Subcutaneous abdominal adipose tissue (tissue), 5 donors: ENCODE results near the gene ERO1A.

Experiments
- H3K27ac ChIP-seq: one replicate; pipeline ENCODE4 v1.7.0; 2013; ENCODE audit warnings: low read depth, mild to moderate bottlenecking, inconsistent platforms, low read length, moderate library complexity
- H3K27me3 ChIP-seq, 5 donors: one replicate each; pipeline ENCODE4 v1.7.0; 2013; ENCODE audit warnings: low read length in 5 of 5, inconsistent platforms in 1 of 5; ENCODE audit not compliant: control insufficient read depth in 5 of 5, insufficient read depth in 4 of 5
- H3K36me3 ChIP-seq, 5 donors: one replicate each; pipeline ENCODE4 v1.7.0; 2013; ENCODE audit warnings: low read length in 5 of 5; ENCODE audit not compliant: control insufficient read depth in 5 of 5, insufficient read depth in 5 of 5
- H3K4me1 ChIP-seq, 5 donors: one replicate each; pipeline ENCODE4 v1.7.0; 2013; ENCODE audit warnings: low read length in 5 of 5, mild to moderate bottlenecking in 3 of 5, moderate library complexity in 1 of 5; ENCODE audit not compliant: control insufficient read depth in 5 of 5, insufficient read depth in 5 of 5
- H3K4me3 ChIP-seq, 5 donors: one replicate each; pipeline ENCODE4 v1.7.0; 2013; ENCODE audit warnings: low read length in 5 of 5, low read depth in 1 of 5
- H3K9ac ChIP-seq, 5 donors: one replicate each; pipeline ENCODE4 v1.7.0; 2013; ENCODE audit warnings: low read length in 5 of 5, mild to moderate bottlenecking in 4 of 5, moderate library complexity in 3 of 5
- H3K9me3 ChIP-seq, 5 donors: one replicate each; pipeline ENCODE4 v1.7.0; 2013; ENCODE audit warnings: low read length in 5 of 5; ENCODE audit not compliant: control insufficient read depth in 5 of 5
- donor health status: healthy.
- donor health status: healthy.
- donor health status: healthy.
- donor health status: healthy.
- donor health status: healthy.

ERO1A gene

DNA sequence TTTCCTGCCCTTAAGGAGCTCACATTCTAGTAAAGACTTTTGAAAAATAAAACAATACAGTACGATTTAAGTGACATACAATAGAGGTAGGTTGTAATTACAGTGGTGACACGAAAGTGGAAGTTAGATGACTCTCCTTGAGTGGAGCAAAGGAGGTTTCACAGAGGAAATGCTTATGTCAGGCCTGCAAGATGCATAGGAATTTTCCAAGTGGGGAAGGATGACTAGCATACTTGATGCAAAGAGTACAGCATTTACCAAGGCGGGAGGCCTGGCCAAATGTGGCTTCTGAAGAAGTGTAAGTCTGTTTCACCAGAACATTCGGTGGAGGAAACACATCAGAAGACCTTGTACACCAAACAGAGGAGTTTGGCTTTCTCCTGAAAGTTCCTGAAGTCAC, 55.2 kb downstream of the ERO1A start:
- Histone ChIP-seq H3K4me3 (no peak overlapping the region), H3K27ac (no peak overlapping the region), H3K4me1 (no peaks in the 10 kb centered on the region), H3K9ac (no peak overlapping the region), H3K36me3 (peaks cover 6 to 15% (median 12%) of the 10 kb centered on the region in 5 donors), H3K27me3 (no peaks in the 10 kb centered on the region), H3K9me3 (peaks cover 0 to 3% (median 0%) of the 10 kb centered on the region in 5 donors)

DNA sequence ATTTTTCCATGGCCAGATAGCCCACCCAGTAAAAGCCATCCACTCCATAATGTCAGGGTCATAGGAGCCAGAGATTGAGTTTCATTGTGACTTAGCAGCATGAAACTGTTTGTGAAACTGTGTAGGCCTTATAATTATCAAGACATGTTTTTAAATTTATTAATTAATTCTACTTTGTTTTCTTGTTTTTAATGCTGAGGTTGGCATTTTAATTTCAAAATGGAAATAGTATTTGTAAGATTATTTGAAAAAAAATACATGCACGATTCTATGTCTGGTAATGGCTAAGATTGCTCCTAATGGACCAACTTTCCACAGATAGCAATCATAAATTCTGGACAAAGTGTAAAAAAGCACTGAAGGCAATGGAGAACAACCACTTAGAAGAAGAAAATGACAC, 75.7 kb downstream of the ERO1A start:
- Histone ChIP-seq H3K27me3 (no peaks in the 10 kb centered on the region), H3K27ac (no peak overlapping the region), H3K36me3 (no peaks in the 10 kb centered on the region), H3K4me1 (no peaks in the 10 kb centered on the region), H3K9ac (no peak overlapping the region), H3K9me3 (no peaks in the 10 kb centered on the region), H3K4me3 (no peak overlapping the region)

GRCh38 chr14:52618602-52619001, 76.8 kb downstream of the ERO1A start:
- Histone ChIP-seq H3K27ac (no peak overlapping the region), H3K9ac (no peak overlapping the region), H3K4me1 (no peaks in the 10 kb centered on the region), H3K27me3 (no peaks in the 10 kb centered on the region), H3K9me3 (no peaks in the 10 kb centered on the region), H3K4me3 (no peak overlapping the region), H3K36me3 (no peaks in the 10 kb centered on the region)

DNA sequence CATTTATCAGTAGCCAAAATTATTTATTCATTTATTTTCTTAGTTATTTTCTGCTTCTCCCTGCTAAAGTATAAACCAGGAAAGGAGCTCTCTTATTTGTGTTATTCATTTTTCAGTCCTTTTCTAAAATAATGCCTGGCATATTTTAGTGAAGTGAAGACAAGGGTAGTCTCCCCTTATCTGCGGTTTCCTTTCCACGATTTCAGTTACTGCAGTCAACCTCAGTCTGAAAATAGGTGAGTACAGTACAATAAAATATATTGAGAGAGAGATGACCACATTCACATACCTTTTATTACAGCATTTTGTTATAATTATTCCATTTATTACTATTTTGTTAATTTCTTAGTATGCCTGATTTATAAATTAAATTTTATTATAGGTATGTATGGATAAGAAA, 85.2 kb downstream of the ERO1A start:
- H3K4me1 ChIP-seq = no peaks in the 10 kb centered on the region
- H3K27ac ChIP-seq = no peak overlapping the region
- H3K27me3 ChIP-seq = no peaks in the 10 kb centered on the region
- no peaks in the 10 kb centered on the region for H3K36me3 ChIP-seq
- H3K9ac ChIP-seq = no peak overlapping the region
- H3K9me3 ChIP-seq = peaks cover 0 to 4% (median 0%) of the 10 kb centered on the region in 5 donors
- no peak overlapping the region for H3K4me3 ChIP-seq

DNA sequence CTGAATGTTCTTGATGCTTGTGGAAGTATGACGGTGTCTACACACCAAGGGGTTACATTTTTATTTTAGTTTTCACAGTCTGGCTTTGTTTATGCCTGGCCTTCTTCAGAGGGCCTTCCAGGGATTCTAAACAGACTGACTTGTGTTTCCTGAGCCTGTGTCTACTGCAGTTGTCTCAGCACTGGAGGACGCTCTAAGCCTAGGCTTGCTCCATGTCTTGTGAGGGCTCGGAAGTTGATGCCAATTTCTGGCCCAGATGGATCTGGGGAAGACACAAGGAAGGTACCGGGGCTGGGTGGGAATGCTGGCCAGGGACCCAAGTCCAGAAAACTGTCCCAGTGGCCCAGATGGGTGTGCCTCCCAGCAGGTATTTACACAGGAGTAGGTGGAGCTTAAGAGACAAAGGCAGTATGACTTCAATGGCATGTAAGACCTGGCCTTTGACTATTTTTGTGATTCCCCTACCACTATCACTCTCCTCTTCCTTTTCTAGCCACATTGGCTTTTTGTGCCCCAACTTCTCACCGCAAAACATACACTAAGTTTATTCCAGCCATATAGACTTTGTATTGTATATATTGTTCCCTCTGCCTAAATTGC, 85.8 kb downstream of the ERO1A start:
- H3K4me1 ChIP-seq = no peaks in the 10 kb centered on the region
- H3K9me3 ChIP-seq = peaks cover 0 to 5% (median 2%) of the 10 kb centered on the region in 5 donors
- H3K27ac ChIP-seq = no peak overlapping the region
- H3K4me3 ChIP-seq = no peak overlapping the region
- H3K36me3 ChIP-seq = no peaks in the 10 kb centered on the region
- H3K9ac ChIP-seq = no peak overlapping the region
- H3K27me3 ChIP-seq = no peaks in the 10 kb centered on the region

DNA sequence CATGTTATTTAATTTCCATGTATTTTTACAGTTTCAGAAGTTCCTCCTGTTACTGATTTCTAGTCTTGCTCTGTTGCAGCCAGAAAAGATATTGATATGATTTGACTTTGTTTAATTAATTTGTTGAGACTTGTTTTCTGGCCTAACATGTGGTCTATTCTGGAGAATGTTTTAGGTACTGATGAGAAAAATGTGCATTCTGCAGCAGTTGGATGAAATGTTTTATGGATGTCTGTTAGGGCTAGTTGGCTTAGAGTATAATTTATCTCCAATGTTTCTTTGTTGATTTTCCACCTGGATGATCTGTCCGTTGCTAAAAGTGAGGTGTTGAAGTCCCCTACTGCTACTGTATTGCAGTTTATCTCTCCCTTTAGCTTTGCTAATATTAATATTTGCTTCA, 88.3 kb downstream of the ERO1A start:
- Histone ChIP-seq H3K9ac (no peak overlapping the region), H3K36me3 (no peaks in the 10 kb centered on the region), H3K4me1 (no peaks in the 10 kb centered on the region), H3K4me3 (no peak overlapping the region), H3K27ac (no peak overlapping the region), H3K9me3 (peaks cover 0 to 16% (median 6%) of the 10 kb centered on the region in 5 donors), H3K27me3 (no peaks in the 10 kb centered on the region)

DNA sequence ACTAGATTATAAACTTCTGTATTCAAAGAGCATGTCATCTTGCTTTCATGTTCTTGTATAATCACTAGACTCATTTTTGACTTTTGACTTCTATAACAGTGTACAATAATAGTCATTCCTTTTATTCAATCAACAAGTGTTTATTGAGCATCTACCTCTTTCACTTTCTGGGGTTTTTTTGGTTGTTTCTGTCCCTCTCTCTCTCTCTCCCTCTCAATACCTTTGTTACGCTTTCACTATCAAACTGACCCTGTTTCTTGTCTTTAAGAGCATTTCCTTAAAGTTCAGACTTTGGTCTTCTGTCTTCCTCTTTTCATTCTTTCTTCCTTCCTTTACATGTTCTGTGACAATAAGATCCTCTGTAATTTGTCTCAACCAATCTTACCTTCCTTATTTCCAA, 93.2 kb downstream of the ERO1A start:
- no peak overlapping the region for H3K9ac ChIP-seq
- no peaks in the 10 kb centered on the region for H3K27me3 ChIP-seq
- no peaks in the 10 kb centered on the region for H3K4me1 ChIP-seq
- no peak overlapping the region for H3K4me3 ChIP-seq
- H3K9me3 ChIP-seq = peaks cover 0 to 16% (median 6%) of the 10 kb centered on the region in 5 donors
- H3K27ac ChIP-seq = no peak overlapping the region
- no peaks in the 10 kb centered on the region for H3K36me3 ChIP-seq

DNA sequence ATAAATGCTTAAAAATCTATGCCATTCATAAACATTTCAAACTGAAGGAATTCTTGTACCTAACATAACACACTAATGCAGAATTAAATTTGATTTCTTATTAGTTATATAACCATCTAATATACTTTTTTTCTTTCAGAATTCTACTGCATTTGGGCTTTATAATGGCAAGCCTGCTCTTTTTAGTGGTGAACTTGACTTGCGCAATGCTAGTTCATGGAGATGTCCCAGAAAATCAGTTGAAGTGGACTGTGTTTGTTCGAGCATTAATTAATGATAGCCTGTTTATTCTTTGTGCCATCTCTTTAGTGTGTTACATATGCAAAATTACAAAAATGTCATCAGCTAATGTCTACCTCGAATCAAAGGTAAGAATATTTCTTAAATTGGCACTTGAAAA, 95.4 kb downstream of the ERO1A start:
- no peak overlapping the region for H3K27ac ChIP-seq
- H3K27me3 ChIP-seq = no peaks in the 10 kb centered on the region
- H3K9ac ChIP-seq = no peak overlapping the region
- H3K9me3 ChIP-seq = peaks cover 0 to 12% (median 3%) of the 10 kb centered on the region in 5 donors
- no peaks in the 10 kb centered on the region for H3K4me1 ChIP-seq
- no peak overlapping the region for H3K4me3 ChIP-seq
- H3K36me3 ChIP-seq = no peaks in the 10 kb centered on the region

- Histone ChIP-seq H3K4me1 (no peaks in the 10 kb centered on the region), H3K9ac (no peak overlapping the region), H3K27ac (no peak overlapping the region), H3K4me3 (no peak overlapping the region), H3K27me3 (no peaks in the 10 kb centered on the region), H3K36me3 (no peaks in the 10 kb centered on the region), H3K9me3 (peaks cover 0 to 2% (median 0%) of the 10 kb centered on the region in 5 donors)
Observed at GRCh38 chr14:52598568-52598967, 96.8 kb downstream of the ERO1A start.

GRCh38 chr14:52596861-52597260, 98.5 kb downstream of the ERO1A start:
- no peak overlapping the region for H3K27ac ChIP-seq
- no peaks in the 10 kb centered on the region for H3K27me3 ChIP-seq
- no peak overlapping the region for H3K4me3 ChIP-seq
- H3K9me3 ChIP-seq = no peaks in the 10 kb centered on the region
- H3K36me3 ChIP-seq = no peaks in the 10 kb centered on the region
- H3K4me1 ChIP-seq = no peaks in the 10 kb centered on the region
- H3K9ac ChIP-seq = no peak overlapping the region

GRCh38 chr14:52596320-52596719, 99.0 kb downstream of the ERO1A start:
- Histone ChIP-seq H3K4me1 (no peaks in the 10 kb centered on the region), H3K36me3 (no peaks in the 10 kb centered on the region), H3K4me3 (no peak overlapping the region), H3K27ac (no peak overlapping the region), H3K9ac (no peak overlapping the region), H3K9me3 (no peaks in the 10 kb centered on the region), H3K27me3 (no peaks in the 10 kb centered on the region)
